WTC11 (cell line): Measurements from ENCODE around the gene DNAH1.

Experiments used
- MAX ChIP-seq: sonication (generic); formaldehyde crosslinking; IDR thresholded peaks from 2 replicates; pipeline ENCODE4 v1.8.0; 2022; ENCODE audit warnings: mild to moderate bottlenecking, missing genetic modification reagents
- NR3C1 ChIP-seq: sonication (generic); formaldehyde crosslinking; conservative IDR thresholded peaks from 2 replicates; pipeline ENCODE4 v1.8.1; 2023; ENCODE audit warnings: low read depth, mild to moderate bottlenecking, missing genetic modification reagents
- SP1 ChIP-seq: sonication (generic); formaldehyde crosslinking; conservative IDR thresholded peaks from 2 replicates; pipeline ENCODE4 v1.8.1; 2022; ENCODE audit warnings: missing genetic modification reagents
- ZBTB21 ChIP-seq: sonication (generic); formaldehyde crosslinking; IDR thresholded peaks from 2 replicates; pipeline ENCODE4 v1.8.1; 2023; ENCODE audit warnings: mild to moderate bottlenecking, missing genetic modification reagents, borderline replicate concordance
- TF ChIP-seq, protein P1 (sequence below): fragments of 200-600 bp; IDR thresholded peaks from 2 replicates; pipeline ENCODE4 v1.8.0; 2022; ENCODE audit warnings: antibody characterized with exemption

DNA sequence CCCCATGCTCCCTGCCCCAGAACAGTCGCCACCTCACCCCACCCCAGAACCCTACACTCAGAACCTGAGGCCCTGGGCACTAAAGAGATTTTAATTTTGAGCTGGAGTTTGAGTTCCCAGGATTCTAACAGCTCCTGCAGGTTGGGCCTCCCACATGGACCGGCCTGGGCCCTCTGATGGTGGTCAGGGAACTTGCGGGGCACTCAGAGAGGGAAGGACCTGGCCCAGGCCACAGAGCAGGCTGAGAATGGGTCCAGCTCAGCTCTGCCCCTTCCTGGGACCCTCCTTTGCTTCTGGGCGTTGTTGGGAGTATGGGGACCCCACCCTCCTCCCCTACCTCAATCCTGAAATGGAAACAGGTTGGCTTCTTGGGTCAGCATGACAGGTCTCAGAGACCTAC lies 129.9 kb downstream of the DNAH1 start:
- TF ChIP-seq, protein P1, sequence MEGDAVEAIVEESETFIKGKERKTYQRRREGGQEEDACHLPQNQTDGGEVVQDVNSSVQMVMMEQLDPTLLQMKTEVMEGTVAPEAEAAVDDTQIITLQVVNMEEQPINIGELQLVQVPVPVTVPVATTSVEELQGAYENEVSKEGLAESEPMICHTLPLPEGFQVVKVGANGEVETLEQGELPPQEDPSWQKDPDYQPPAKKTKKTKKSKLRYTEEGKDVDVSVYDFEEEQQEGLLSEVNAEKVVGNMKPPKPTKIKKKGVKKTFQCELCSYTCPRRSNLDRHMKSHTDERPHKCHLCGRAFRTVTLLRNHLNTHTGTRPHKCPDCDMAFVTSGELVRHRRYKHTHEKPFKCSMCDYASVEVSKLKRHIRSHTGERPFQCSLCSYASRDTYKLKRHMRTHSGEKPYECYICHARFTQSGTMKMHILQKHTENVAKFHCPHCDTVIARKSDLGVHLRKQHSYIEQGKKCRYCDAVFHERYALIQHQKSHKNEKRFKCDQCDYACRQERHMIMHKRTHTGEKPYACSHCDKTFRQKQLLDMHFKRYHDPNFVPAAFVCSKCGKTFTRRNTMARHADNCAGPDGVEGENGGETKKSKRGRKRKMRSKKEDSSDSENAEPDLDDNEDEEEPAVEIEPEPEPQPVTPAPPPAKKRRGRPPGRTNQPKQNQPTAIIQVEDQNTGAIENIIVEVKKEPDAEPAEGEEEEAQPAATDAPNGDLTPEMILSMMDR = no peak
- no peak for TF ChIP-seq MAX (CRISPR knock-in tag)
- TF ChIP-seq NR3C1 (CRISPR knock-in tag) = no peak
- TF ChIP-seq SP1 (CRISPR knock-in tag) = no peak
- TF ChIP-seq ZBTB21 (CRISPR knock-in tag) = no peak
